CD4-positive, CD25-positive, alpha-beta regulatory T cell (primary cell): ENCODE measurements around the gene DOCK8. TPM values are rescaled to one million over a fixed set of nuclear protein-coding genes. Genes with fewer than 3 reads are reported as not detected.
"Not testable (repeated sequence)": the region's sequence is repeated elsewhere in the genome, so short reads cannot be mapped to it uniquely, and the experiment has no call there.

ENCODE experiments used
- ATAC-seq, 2 donors: fragments of 150-1000 bp; cut with Tn5 transposase; one replicate each; pipeline ENCODE4 v1.10.0; 2021; ENCODE audit warnings: low read depth in 2 of 2, moderate number of reproducible peaks in 2 of 2, moderate library complexity in 1 of 2
- DNase-seq, 3 donors: peaks; one replicate each; pipeline versions ENCODE4 v3.0.0 to v3.0.0-alpha.2; 2012 to 2022; ENCODE audit warnings: mixed read lengths in 1 of 3
- H3K27ac ChIP-seq: one replicate; pipeline ENCODE4 v1.7.0; 2013; ENCODE audit warnings: mild to moderate bottlenecking, low read length; ENCODE audit not compliant: insufficient read depth, poor library complexity, severe bottlenecking
- H3K27me3 ChIP-seq: one replicate; pipeline ENCODE4 v1.7.0; 2013; ENCODE audit warnings: low read length; ENCODE audit not compliant: control insufficient read depth, insufficient read depth
- H3K36me3 ChIP-seq: one replicate; pipeline ENCODE4 v1.7.0; 2013; ENCODE audit warnings: mild to moderate bottlenecking, low read length, moderate library complexity; ENCODE audit not compliant: control insufficient read depth, insufficient read depth
- H3K4me1 ChIP-seq: 2 replicates; pipeline ENCODE4 v1.7.0; 2013; ENCODE audit warnings: mild to moderate bottlenecking, low read length; ENCODE audit not compliant: insufficient read depth, control insufficient read depth, poor library complexity, severe bottlenecking
- H3K4me3 ChIP-seq: one replicate; pipeline ENCODE4 v1.7.0; 2013; ENCODE audit warnings: low read depth, mild to moderate bottlenecking, low read length, moderate library complexity
- H3K9me3 ChIP-seq, 2 experiments: 1 replicate in 1 of 2; 2 replicates in 1 of 2; pipeline ENCODE4 v1.7.0; 2013; ENCODE audit warnings: low read length in 2 of 2, mild to moderate bottlenecking in 1 of 2, moderate library complexity in 1 of 2; ENCODE audit not compliant: control insufficient read depth in 2 of 2
- H3K27ac Mint-ChIP-seq, 3 donors: one replicate each; pipeline ENCODE4 v1.8.0; 2020 to 2022; ENCODE audit warnings: mild to moderate bottlenecking in 3 of 3, mixed read lengths in 3 of 3, moderate library complexity in 2 of 3
- H3K27me3 Mint-ChIP-seq: one replicate; pipeline ENCODE4 v1.8.0; 2022; ENCODE audit warnings: mild to moderate bottlenecking, mixed read lengths
- H3K36me3 Mint-ChIP-seq: one replicate; pipeline ENCODE4 v1.8.0; 2020; ENCODE audit warnings: mixed read lengths
- H3K4me1 Mint-ChIP-seq, 4 donors: one replicate each; pipeline ENCODE4 v1.8.0; 2020 to 2022; ENCODE audit warnings: mixed read lengths in 4 of 4, mild to moderate bottlenecking in 1 of 4
- H3K4me3 Mint-ChIP-seq, 4 donors: one replicate each; pipeline ENCODE4 v1.8.0; 2020 to 2022; ENCODE audit warnings: mild to moderate bottlenecking in 4 of 4, mixed read lengths in 4 of 4, moderate library complexity in 3 of 4
- H3K9me3 Mint-ChIP-seq, 7 donors: one replicate each; pipeline ENCODE4 v1.8.0; 2020 to 2022; ENCODE audit warnings: mixed read lengths in 7 of 7, mild to moderate bottlenecking in 3 of 7, moderate library complexity in 2 of 7
- polyA plus RNA-seq, 4 donors: library from polyadenylated mRNA; unstranded; fragments of 300-500 nt; fragmentation: Illumina TruSeq; gene quantifications; one replicate each; pipeline ENCODE4 v1.2.3, GENCODE V29; 2021
- total RNA-seq: library from RNA; stranded (reverse); gene quantifications from one replicate; pipeline ENCODE4 v1.2.3, GENCODE V29; 2022

The DOCK8 gene
- total and polyA plus RNA-seq, 5 donors from 2014 or later: 51.8 to 219 (median 54.4) TPM

DNA sequence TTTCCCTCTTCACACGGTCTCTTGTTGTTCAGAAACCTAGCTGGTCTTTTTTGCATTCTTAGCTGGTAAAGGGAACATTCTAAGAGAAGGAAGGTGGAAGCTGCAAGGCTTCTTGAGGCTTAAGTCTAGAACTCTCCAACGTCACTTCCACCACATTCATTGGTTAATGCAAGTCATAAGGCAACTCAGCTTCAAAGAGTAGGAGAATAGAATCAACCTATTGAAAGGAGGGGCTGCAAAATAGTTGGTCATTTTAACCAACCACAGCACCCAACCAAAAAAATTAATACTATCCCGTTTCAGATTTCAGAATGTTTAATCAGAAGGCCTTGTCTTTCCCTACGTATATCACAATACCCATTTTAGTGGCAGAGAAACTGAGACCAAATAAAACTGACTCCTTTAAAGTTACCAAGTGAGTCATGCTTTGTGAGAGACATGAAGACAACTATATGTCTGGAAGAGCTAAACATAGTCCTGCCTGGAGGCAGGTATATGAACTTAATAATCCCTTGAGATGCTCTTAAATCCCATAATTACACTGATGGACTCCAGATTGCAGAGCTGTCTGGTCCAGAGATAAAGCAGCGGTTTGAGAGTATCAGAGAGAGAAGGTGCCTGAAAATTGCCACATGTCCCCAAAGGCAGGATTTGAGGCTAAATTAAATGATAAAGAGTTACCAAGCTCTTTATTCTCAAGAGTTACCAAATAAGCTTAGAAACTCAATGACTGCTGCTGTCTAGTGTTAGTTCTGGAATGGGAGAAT, 14.4 kb downstream of the DOCK8 start:
- ATAC-seq (no peak), DNase-seq (no peak)
- peak overlapping the region in 1 of 3 donors; percentile 22 for H3K27ac Mint-ChIP-seq
- peaks cover 0 to 3% (median 1%) of the 10 kb centered on the region in 4 donors for H3K4me1 Mint-ChIP-seq
- no peaks in the 10 kb centered on the region for H3K4me1 ChIP-seq
- H3K27ac ChIP-seq: no peak overlapping the region
- no peak overlapping the region for H3K4me3 Mint-ChIP-seq
- no peak overlapping the region for H3K4me3 ChIP-seq
- H3K9me3 Mint-ChIP-seq: peaks cover 0 to 5% (median 2%) of the 10 kb centered on the region in 7 donors
- no peaks in the 10 kb centered on the region for H3K27me3 Mint-ChIP-seq
- H3K9me3 ChIP-seq: no peaks in the 10 kb centered on the region
- H3K27me3 ChIP-seq: peaks cover under 1% of the 10 kb centered on the region
- no peaks in the 10 kb centered on the region for H3K36me3 Mint-ChIP-seq
- no peaks in the 10 kb centered on the region for H3K36me3 ChIP-seq

DNA sequence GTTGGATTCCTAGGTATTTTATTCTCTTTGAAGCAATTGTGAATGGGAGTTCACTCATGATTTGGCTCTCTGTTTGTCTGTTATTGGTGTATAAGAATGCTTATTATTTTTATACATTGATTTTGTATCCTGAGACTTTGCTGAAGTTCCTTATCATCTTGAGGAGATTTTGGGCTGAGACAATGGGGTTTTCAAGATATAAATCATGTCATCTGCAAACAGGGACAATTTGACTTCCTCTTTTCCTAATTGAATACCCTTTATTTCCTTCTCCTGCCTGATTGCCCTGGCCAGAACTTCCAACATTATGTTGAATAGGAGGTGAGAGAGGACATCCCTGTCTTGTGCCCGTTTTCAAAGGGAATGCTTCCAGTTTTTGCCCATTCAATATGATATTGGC, 17.0 kb downstream of the DOCK8 start:
- H3K9me3 ChIP-seq: not testable (repeated sequence)

DNA sequence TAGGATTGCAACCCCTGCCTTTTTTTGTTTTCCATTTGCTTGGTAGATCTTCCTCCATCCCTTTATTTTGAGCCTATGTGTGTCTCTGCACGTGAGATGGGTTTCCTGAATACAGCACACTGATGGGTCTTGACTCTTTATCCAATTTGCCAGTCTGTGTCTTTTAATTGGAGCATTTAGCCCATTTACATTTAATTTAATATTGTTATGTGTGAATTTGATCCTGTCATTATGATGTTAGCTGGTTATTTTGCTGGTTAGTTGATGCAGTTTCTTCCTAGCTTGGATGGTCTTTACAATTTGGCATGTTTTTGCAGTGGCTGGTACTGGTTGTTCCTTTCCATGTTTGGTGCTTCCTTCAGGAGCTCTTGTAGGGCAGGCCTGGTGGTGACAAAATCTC, 19.0 kb downstream of the DOCK8 start:
- H3K9me3 Mint-ChIP-seq: peaks cover 0 to 16% (median 5%) of the 10 kb centered on the region in 7 donors
- not testable (repeated sequence) for ATAC-seq, H3K4me3 Mint-ChIP-seq, H3K36me3 Mint-ChIP-seq, H3K27ac Mint-ChIP-seq, H3K27me3 ChIP-seq, H3K36me3 ChIP-seq, H3K27me3 Mint-ChIP-seq, H3K4me3 ChIP-seq, H3K9me3 ChIP-seq, H3K27ac ChIP-seq, DNase-seq
- H3K4me1 ChIP-seq: peaks cover 14% of the 10 kb centered on the region
- H3K4me1 Mint-ChIP-seq: peaks cover 4 to 16% (median 9%) of the 10 kb centered on the region in 4 donors

More for the DNA sequence above, 17.0 kb downstream of the DOCK8 start:
- H3K4me3 Mint-ChIP-seq, H3K36me3 ChIP-seq, H3K4me1 Mint-ChIP-seq, H3K27ac ChIP-seq, H3K4me1 ChIP-seq, H3K27me3 ChIP-seq, H3K4me3 ChIP-seq, H3K36me3 Mint-ChIP-seq, H3K27me3 Mint-ChIP-seq, DNase-seq, H3K27ac Mint-ChIP-seq, ATAC-seq: not testable (repeated sequence)
- peaks cover 0 to 12% (median 5%) of the 10 kb centered on the region in 7 donors for H3K9me3 Mint-ChIP-seq

DNA sequence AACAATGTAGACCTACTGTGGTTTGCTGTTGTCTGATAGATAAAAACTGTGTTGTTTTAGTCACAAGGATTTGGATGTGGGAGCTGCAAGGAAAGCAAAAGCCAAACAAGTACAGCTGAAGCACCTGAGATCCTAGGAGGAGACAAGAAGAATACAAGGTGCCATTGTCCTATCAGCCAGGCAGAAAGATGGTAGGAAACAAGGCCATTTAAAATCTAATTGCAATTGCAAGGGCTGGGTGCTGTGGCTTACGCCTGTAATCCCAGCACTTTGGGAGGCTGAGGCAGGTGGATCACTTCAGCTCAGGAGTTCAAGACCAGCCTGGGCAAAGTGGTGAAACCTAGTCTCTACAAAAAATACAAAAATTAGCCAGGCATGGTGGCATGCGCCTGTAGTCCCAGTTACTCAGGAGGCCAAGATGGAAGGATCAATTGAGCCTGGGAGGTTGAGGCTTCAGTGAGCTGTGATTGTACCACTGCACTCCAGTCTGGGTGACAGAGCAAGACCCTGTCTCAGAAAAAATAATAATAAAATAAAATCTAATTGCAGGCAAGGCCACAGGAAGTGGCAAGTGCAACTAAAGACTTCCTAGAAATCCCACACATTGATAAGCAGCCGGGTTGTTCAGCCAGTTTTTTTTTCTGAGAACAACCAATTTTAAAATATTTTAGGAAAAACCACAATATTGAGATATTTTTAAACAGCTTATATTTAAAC, 22.6 kb downstream of the DOCK8 start:
- peak in 1 of 3 donors; percentile 78 for DNase-seq
- peaks cover 4 to 16% (median 9%) of the 10 kb centered on the region in 4 donors for H3K4me1 Mint-ChIP-seq
- peaks cover 0 to 16% (median 3%) of the 10 kb centered on the region in 7 donors for H3K9me3 Mint-ChIP-seq
- H3K27me3 Mint-ChIP-seq: no peaks in the 10 kb centered on the region
- H3K4me1 ChIP-seq: peaks cover 14% of the 10 kb centered on the region
- peak; percentile 31 to 39 for ATAC-seq
- H3K27ac ChIP-seq: no peak overlapping the region
- no peaks in the 10 kb centered on the region for H3K36me3 Mint-ChIP-seq
- peaks cover 0 to 5% of the 10 kb centered on the region in 2 experiments for H3K9me3 ChIP-seq
- H3K36me3 ChIP-seq: no peaks in the 10 kb centered on the region
- peak overlapping the region in 2 of 4 donors; percentile 26 to 60 for H3K4me3 Mint-ChIP-seq
- H3K4me3 ChIP-seq: peak overlapping the region; percentile 24
- H3K27me3 ChIP-seq: no peaks in the 10 kb centered on the region
- H3K27ac Mint-ChIP-seq: peak overlapping the region; percentile 9 to 83 (median 53)

DNA sequence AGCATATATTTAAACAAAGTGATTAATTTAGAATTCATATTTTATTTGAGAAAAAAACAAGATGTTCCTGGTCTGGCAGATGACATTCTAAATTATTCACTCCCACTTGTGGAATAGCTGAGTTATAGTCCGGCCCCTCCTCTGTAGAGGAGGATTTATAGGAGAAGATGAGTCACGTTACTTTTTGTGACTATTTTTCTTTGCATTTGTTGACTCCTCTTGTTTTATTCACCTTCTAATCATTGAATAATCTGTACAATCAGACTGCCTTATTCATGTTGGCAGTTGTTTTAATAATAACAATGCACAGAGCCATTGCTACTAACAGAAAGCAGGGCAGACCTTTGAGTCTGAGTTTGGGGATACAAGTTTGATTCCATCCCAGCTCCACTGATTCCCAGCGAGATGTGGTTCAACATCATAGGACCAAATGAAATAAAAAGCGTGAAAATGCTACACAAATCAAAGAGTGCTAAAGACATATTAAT, 23.2 kb downstream of the DOCK8 start:
- Histone ChIP-seq H3K9me3 (peaks cover 0 to 5% of the 10 kb centered on the region in 2 experiments), H3K4me3 (peak overlapping the region; percentile 24), H3K4me1 (peaks cover 14% of the 10 kb centered on the region), H3K27ac (no peak overlapping the region), H3K27me3 (no peaks in the 10 kb centered on the region), H3K36me3 (no peaks in the 10 kb centered on the region)
- peaks cover 4 to 20% (median 9%) of the 10 kb centered on the region in 4 donors for H3K4me1 Mint-ChIP-seq
- peak overlapping the region in 2 of 4 donors; percentile 8 to 22 for H3K4me3 Mint-ChIP-seq
- H3K9me3 Mint-ChIP-seq: peaks cover 0 to 16% (median 3%) of the 10 kb centered on the region in 7 donors
- DNase-seq (no peak), ATAC-seq (peak in 1 of 2 donors; percentile 44)
- H3K27me3 Mint-ChIP-seq: no peaks in the 10 kb centered on the region
- H3K27ac Mint-ChIP-seq: peak overlapping the region in 1 of 3 donors; percentile 57
- H3K36me3 Mint-ChIP-seq: no peaks in the 10 kb centered on the region

DNA sequence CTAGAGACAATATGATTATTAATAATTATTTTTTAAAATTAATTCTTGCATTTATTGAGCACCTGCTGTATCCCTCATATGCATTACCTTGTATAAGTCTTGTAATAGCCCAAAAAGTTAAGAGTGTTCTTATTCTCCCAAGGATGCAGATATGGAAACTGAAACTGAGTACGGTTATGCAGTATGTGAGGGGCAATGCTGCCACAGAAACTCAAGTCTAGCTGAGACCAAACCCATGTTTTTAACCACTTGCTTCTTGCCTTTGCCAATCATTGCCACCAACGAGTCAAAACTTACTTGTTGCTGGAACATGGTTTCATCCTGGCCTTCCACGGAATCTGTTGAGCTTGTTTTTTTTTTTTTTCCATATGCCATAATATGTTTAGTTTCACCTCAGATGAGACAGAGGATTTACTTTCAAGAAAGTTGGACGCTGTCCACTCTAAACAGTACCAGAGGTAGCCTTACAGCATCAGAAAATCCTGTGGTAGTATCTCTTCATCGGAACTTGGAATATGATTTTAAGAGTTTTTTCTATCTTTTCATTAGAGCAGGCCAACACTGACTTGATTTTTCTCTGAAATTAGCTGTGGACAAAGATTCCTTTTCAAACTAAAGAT, 27.9 kb downstream of the DOCK8 start:
- DNase-seq: peak in 1 of 3 donors; percentile 64
- H3K36me3 Mint-ChIP-seq: no peaks in the 10 kb centered on the region
- ATAC-seq: no peak

DNA sequence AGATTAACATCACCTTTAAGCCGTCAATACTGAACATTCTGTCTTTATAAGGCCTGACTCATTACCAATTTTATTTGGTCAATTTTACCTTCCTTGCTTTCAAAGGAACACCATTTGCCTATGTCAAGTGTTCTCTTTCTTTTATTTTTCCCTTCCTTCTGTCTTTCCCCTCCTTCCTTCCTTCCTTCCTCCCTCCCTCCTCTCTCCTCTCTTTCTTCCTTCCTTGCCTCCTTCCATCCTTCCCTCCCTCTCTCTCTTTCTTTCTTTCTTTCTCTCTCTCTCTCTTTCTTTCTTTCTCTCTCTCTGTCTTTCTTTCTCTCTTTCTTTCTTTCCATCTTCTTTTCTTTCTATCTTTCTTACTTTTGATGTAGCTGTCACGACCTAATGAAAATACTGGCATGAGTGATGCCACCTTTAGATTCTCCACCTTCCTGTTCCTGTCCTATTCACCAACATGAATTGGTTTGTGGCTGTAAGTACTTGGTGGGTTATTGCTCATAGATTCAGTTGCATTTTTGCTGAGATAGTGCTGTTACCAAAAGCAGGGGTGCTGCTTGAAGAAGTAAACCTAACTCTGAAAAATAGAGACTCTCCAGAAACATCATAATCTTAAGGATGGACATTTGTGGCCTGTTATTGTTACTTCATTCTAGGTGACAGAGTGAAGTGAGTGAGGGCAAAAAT, 33.8 kb downstream of the DOCK8 start:
- no peak overlapping the region for H3K27ac Mint-ChIP-seq
- Histone ChIP-seq H3K4me1 (peaks cover 5% of the 10 kb centered on the region), H3K9me3 (no peaks in the 10 kb centered on the region), H3K27ac (no peak overlapping the region), H3K4me3 (no peak overlapping the region), H3K36me3 (no peaks in the 10 kb centered on the region), H3K27me3 (no peaks in the 10 kb centered on the region)
- H3K27me3 Mint-ChIP-seq: no peaks in the 10 kb centered on the region
- H3K4me1 Mint-ChIP-seq: peaks cover 0 to 17% (median 11%) of the 10 kb centered on the region in 4 donors
- no peak overlapping the region for H3K4me3 Mint-ChIP-seq
- ATAC-seq (no peak), DNase-seq (no peak)
- H3K36me3 Mint-ChIP-seq: no peaks in the 10 kb centered on the region
- peaks cover 0 to 2% (median 0%) of the 10 kb centered on the region in 7 donors for H3K9me3 Mint-ChIP-seq

More for the DNA sequence above, 27.9 kb downstream of the DOCK8 start:
- Mint-ChIP-seq H3K9me3 (peaks cover 0 to 1% (median 0%) of the 10 kb centered on the region in 7 donors), H3K4me1 (peaks cover 4 to 12% (median 5%) of the 10 kb centered on the region in 4 donors), H3K27ac (no peak overlapping the region), H3K27me3 (no peaks in the 10 kb centered on the region), H3K4me3 (no peak overlapping the region)
- H3K4me1 ChIP-seq: peaks cover 7% of the 10 kb centered on the region
- H3K9me3 ChIP-seq: no peaks in the 10 kb centered on the region
- no peak overlapping the region for H3K4me3 ChIP-seq
- H3K36me3 ChIP-seq: no peaks in the 10 kb centered on the region
- H3K27me3 ChIP-seq: no peaks in the 10 kb centered on the region
- H3K27ac ChIP-seq: no peak overlapping the region
